Endothelial cell of umbilical vein (primary cell): ENCODE measurements around the gene ACOT11.

Source experiments
- EZH2 ChIP-seq: IDR thresholded peaks from 2 replicates; pipeline ENCODE4 v1.6.1; 2012; ENCODE audit warnings: borderline replicate concordance, low read depth, mild to moderate bottlenecking, moderate library complexity, low read length, inconsistent platforms; ENCODE audit not compliant: severe bottlenecking
- GATA2 ChIP-seq: IDR thresholded peaks from 2 replicates; pipeline ENCODE4 v1.7.0; 2011; ENCODE audit warnings: low read depth, mild to moderate bottlenecking, moderate library complexity, mixed read lengths, low read length; ENCODE audit not compliant: insufficient read length, insufficient read depth
- TF ChIP-seq, protein P1 (sequence below), 2 donors: IDR thresholded peaks; 1 replicate in 1 of 2; 2 replicates in 1 of 2; pipeline ENCODE4 v1.5.1; 2011; ENCODE audit warnings: low read length in 2 of 2, mild to moderate bottlenecking in 2 of 2, moderate library complexity in 2 of 2, control low read depth in 1 of 2, inconsistent platforms in 1 of 2, low read depth in 1 of 2; ENCODE audit not compliant: insufficient read depth in 1 of 2; ENCODE audit errors: extremely low read depth in 1 of 2

DNA sequence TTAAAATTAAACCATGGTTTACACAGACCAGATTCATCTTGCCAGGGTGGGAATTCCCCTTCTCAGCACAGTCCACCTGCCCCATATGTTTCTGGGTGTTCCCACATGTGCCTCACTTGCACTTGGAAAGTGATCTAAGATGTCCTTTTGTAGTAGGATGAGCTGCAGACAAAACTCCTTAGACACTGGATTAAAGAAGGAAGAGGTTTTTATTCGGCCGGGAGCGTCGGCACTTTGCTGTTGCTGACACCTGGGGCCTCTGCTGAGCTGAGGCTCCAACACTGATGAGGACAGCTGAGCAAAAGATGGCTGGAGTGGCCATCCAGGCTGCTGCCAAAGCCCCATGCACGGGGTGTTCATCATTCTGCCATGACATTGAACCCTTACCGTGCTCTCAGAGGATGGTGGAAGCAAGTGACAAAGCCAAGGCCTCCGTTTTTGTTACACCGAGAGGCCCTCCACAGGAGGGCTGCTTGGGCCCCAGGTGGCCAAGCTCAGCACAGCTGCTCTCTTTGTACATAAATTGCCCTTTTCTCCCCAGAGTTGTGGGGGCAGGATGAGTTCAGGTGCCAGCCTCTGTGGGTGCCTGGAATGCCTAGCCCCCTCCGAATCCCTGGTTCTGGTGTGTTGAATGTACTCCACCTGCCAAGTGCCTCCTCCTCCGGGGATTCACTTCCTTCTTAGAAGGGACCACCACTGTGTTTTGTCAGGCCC, 7.3 kb upstream of the ACOT11 start:
- TF ChIP-seq GATA2 (no peak), EZH2 (no peak)
- TF ChIP-seq, protein P1, sequence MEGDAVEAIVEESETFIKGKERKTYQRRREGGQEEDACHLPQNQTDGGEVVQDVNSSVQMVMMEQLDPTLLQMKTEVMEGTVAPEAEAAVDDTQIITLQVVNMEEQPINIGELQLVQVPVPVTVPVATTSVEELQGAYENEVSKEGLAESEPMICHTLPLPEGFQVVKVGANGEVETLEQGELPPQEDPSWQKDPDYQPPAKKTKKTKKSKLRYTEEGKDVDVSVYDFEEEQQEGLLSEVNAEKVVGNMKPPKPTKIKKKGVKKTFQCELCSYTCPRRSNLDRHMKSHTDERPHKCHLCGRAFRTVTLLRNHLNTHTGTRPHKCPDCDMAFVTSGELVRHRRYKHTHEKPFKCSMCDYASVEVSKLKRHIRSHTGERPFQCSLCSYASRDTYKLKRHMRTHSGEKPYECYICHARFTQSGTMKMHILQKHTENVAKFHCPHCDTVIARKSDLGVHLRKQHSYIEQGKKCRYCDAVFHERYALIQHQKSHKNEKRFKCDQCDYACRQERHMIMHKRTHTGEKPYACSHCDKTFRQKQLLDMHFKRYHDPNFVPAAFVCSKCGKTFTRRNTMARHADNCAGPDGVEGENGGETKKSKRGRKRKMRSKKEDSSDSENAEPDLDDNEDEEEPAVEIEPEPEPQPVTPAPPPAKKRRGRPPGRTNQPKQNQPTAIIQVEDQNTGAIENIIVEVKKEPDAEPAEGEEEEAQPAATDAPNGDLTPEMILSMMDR (IDR thresholded peaks at IDR 0.05; ENCODE audit: extremely low read depth in 1 of 2, insufficient read depth in 1 of 2, low read depth in 1 of 2, low read length in 2 of 2): no peak
